PC-3 (cell line): ENCODE measurements around the gene NAGS. TPM values are rescaled to one million over a fixed set of nuclear protein-coding genes. Genes with fewer than 3 reads are reported as not detected.

Source experiments
- ATAC-seq: fragments of 200-7000 bp; cut with Tn5 transposase; 2 replicates; pipeline ENCODE4 v1.9.1; 2020; ENCODE audit warnings: mild to moderate bottlenecking, moderate library complexity
- BruUV-seq: library from RNA; stranded (reverse); fragments of 400-500 nt; replicated peaks from 2 replicates; lab custom pipeline; 2021; lab: Mats Ljungman, UMichigan
- CTCF ChIA-PET: fragments of 300-600 bp; sonication (Branson Sonifier 250); formaldehyde crosslinking; loops from one replicate; lab custom pipeline; 2022; ENCODE audit warnings: antibody characterized with exemption; lab: Charles Lee
- POLR2A ChIA-PET: fragments of 300-600 bp; sonication (Branson Sonifier 250); formaldehyde crosslinking; loops from one replicate; lab custom pipeline; 2022; ENCODE audit warnings: antibody characterized with exemption; ENCODE audit not compliant: unreplicated experiment; lab: Charles Lee
- DNase-seq: peaks from one replicate; pipeline ENCODE4 v3.0.0-alpha.2; 2015
- H2AFZ ChIP-seq: fragments of 300-600 bp; sonication (generic); 2 replicates; pipeline ENCODE4 v1.6.0; 2016; ENCODE audit warnings: antibody characterized with exemption, low read length
- H3F3A ChIP-seq: fragments of 300-600 bp; sonication (generic); one replicate; pipeline ENCODE4 v1.6.0; 2017; ENCODE audit warnings: antibody characterized with exemption, low read length, control low read depth, mild to moderate bottlenecking; ENCODE audit not compliant: unreplicated experiment
- H3K27ac ChIP-seq: fragments of 300-600 bp; sonication (generic); 2 replicates; pipeline ENCODE4 v1.5.1; 2016; ENCODE audit warnings: mild to moderate bottlenecking, low read length
- H3K27me3 ChIP-seq: fragments of 300-600 bp; sonication (generic); 2 replicates; pipeline ENCODE4 v1.6.1; 2016; ENCODE audit warnings: low read length, mixed read lengths
- H3K36me3 ChIP-seq: fragments of 300-600 bp; sonication (generic); 2 replicates; pipeline ENCODE4 v1.6.1; 2016; ENCODE audit warnings: low read depth, mixed run types, low read length, mixed read lengths
- H3K4me1 ChIP-seq: fragments of 300-600 bp; sonication (generic); 2 replicates; pipeline ENCODE4 v1.5.1; 2016; ENCODE audit warnings: low read length; ENCODE audit not compliant: insufficient read depth
- H3K4me2 ChIP-seq: fragments of 300-600 bp; sonication (generic); 2 replicates; pipeline ENCODE4 v1.6.0; 2016; ENCODE audit warnings: low read length
- H3K4me3 ChIP-seq: fragments of 300-600 bp; sonication (generic); 2 replicates; pipeline ENCODE4 v1.5.1; 2016; ENCODE audit warnings: mild to moderate bottlenecking, low read length, mixed read lengths
- H3K79me2 ChIP-seq: fragments of 300-600 bp; sonication (generic); 2 replicates; pipeline ENCODE4 v1.6.1; 2017; ENCODE audit warnings: low read length, mixed read lengths
- H3K9ac ChIP-seq: fragments of 300-600 bp; sonication (generic); 2 replicates; pipeline ENCODE4 v1.6.0; 2016; ENCODE audit warnings: mild to moderate bottlenecking, low read length
- H3K9me2 ChIP-seq: fragments of 300-600 bp; sonication (generic); replicated peaks from 2 replicates; pipeline ENCODE4 v1.6.1; 2016; ENCODE audit warnings: mixed run types, low read length, mixed read lengths
- H3K9me3 ChIP-seq: fragments of 300-600 bp; sonication (generic); 2 replicates; pipeline ENCODE4 v1.6.1; 2016; ENCODE audit warnings: low read length, mixed read lengths
- H4K20me1 ChIP-seq: fragments of 300-600 bp; sonication (generic); 2 replicates; pipeline ENCODE4 v1.6.1; 2016; ENCODE audit warnings: low read length, mixed read lengths
- CTCF ChIP-seq: fragments of 300-600 bp; sonication (generic); conservative IDR thresholded peaks from 2 replicates; pipeline ENCODE4 v1.5.1; 2017; ENCODE audit warnings: antibody characterized with exemption, low read depth, mild to moderate bottlenecking, low read length
- EZH2 ChIP-seq: fragments of 300-600 bp; sonication (generic); IDR thresholded peaks from one replicate; pipeline ENCODE4 v1.6.1; 2017; ENCODE audit warnings: antibody characterized with exemption, mild to moderate bottlenecking, low read length; ENCODE audit not compliant: unreplicated experiment
- EZH2phosphoT487 ChIP-seq: fragments of 300-600 bp; sonication (generic); IDR thresholded peaks from 2 replicates; pipeline ENCODE4 v1.6.1; 2018; ENCODE audit warnings: mild to moderate bottlenecking, antibody characterized with exemption, low read length, borderline replicate concordance
- intact Hi-C: fragments of 100-400 bp; cut with micrococcal nuclease; formaldehyde crosslinking; loops from 2 replicates; pipeline ENCODE4 v1.9.0; 2023
- total RNA-seq: library from RNA; depleted of rRNA; stranded (reverse); fragments of >200 nt; gene quantifications from 2 replicates; pipeline ENCODE4 v1.2.3, GENCODE V29; 2014

Gene NAGS
- total RNA-seq, 1 experiment from 2014 or later: 13.5 TPM

- no peak for TF ChIP-seq EZH2phosphoT487
- TF ChIP-seq EZH2: no peak
- no peak for TF ChIP-seq CTCF
- Histone ChIP-seq H3K36me3 (peaks cover 50% of the 10 kb centered on the region), H3K79me2 (peaks cover 44% of the 10 kb centered on the region), H2AFZ (no peak overlapping the region), H3K4me1 (no peaks in the 10 kb centered on the region), H3K9me3 (no peaks in the 10 kb centered on the region), H4K20me1 (peaks cover 29% of the 10 kb centered on the region), H3K27ac (no peak overlapping the region), H3K9ac (no peak overlapping the region), H3F3A (no peaks in the 10 kb centered on the region), H3K27me3 (no peaks in the 10 kb centered on the region), H3K9me2 (no peaks in the 10 kb centered on the region), H3K4me3 (no peak overlapping the region), H3K4me2 (no peak overlapping the region)
- intact Hi-C loops: no loop called here
- CTCF ChIA-PET: no interaction called here
- DNase-seq: no peak
- no peak for ATAC-seq
- no TSS peak for BruUV-seq
- POLR2A ChIA-PET: interaction anchor here (0.6 kb wide), 1 partner anchor 26 kb away, joined by 5 read pairs; no protein-coding TSS in a partner anchor
Measured at GRCh38 chr17:44038604-44039011, 34.2 kb downstream of the NAGS start.

- no peak for TF ChIP-seq CTCF
- no peak for TF ChIP-seq EZH2phosphoT487
- TF ChIP-seq EZH2: no peak
- Histone ChIP-seq H3K27me3 (no peaks in the 10 kb centered on the region), H3K9me2 (no peaks in the 10 kb centered on the region), H2AFZ (no peak overlapping the region), H3K9me3 (no peaks in the 10 kb centered on the region), H3K4me3 (no peak overlapping the region), H3K27ac (no peak overlapping the region), H3F3A (no peaks in the 10 kb centered on the region), H3K4me2 (no peak overlapping the region), H3K36me3 (peaks cover 47% of the 10 kb centered on the region), H3K4me1 (peaks cover 11% of the 10 kb centered on the region), H3K9ac (no peak overlapping the region), H4K20me1 (peaks cover 39% of the 10 kb centered on the region), H3K79me2 (peaks cover 57% of the 10 kb centered on the region)
- DNase-seq: no peak
- ChIA-PET POLR2A (no interaction called here), CTCF (no interaction called here)
- BruUV-seq: no TSS peak
- no peak for ATAC-seq
- intact Hi-C loops: no loop called here
Measured at GRCh38 chr17:44039829-44040635, 35.6 kb downstream of the NAGS start.

- Histone ChIP-seq H3K27me3 (no peaks in the 10 kb centered on the region), H3K9me2 (no peaks in the 10 kb centered on the region), H2AFZ (no peak overlapping the region), H3K9ac (no peak overlapping the region), H3K4me2 (no peak overlapping the region), H3K4me1 (peaks cover 16% of the 10 kb centered on the region), H3K79me2 (peaks cover 84% of the 10 kb centered on the region), H4K20me1 (peaks cover 39% of the 10 kb centered on the region), H3K4me3 (no peak overlapping the region), H3K9me3 (no peaks in the 10 kb centered on the region), H3K27ac (no peak overlapping the region), H3K36me3 (peaks cover 37% of the 10 kb centered on the region), H3F3A (peaks cover 5% of the 10 kb centered on the region)
- no TSS peak for BruUV-seq
- intact Hi-C loops: no loop called here
- DNase-seq: no peak
- ChIA-PET CTCF (interaction anchor here (0.5 kb wide), 1 partner anchor 90 kb away, joined by 3 read pairs; no protein-coding TSS in a partner anchor), POLR2A (interaction anchor here (1.1 kb wide), 1 partner anchor 68 kb away, joined by 3 read pairs; no protein-coding TSS in a partner anchor)
- ATAC-seq: no peak
- no peak for TF ChIP-seq CTCF
- no peak for TF ChIP-seq EZH2phosphoT487
- TF ChIP-seq EZH2: no peak
Measured at GRCh38 chr17:44043272-44043696, 38.9 kb downstream of the NAGS start.
